DMS79 treated with DMSO at 0.1 percent for 48 hours (cell line): ENCODE results near the gene CCL17.
"Not testable (repeated sequence)": the region's sequence is repeated elsewhere in the genome, so short reads cannot be mapped to it uniquely, and the experiment has no call there.

Experiments
- DNase-seq: peaks from one replicate; lab custom pipeline; 2025; lab: John Stamatoyannopoulos, UW

CCL17 gene

GRCh38 chr16:57403965-57404817 is at the start of gene CCL17:
Gene CCL17, plus strand, starts transcription at chr16:57404767. Its CDS starts 9,166 bp downstream, at chr16:57413933.
- DNase-seq = no peak

GRCh38 chr16:57355898-57356414 is 48.6 kb upstream of the CCL17 start:
- no peak for DNase-seq

GRCh38 chr16:57356547-57356946 is 48.0 kb upstream of the CCL17 start:
- DNase-seq = no peak

GRCh38 chr16:57357330-57358085 is 47.1 kb upstream of the CCL17 start:
- DNase-seq = no peak

- DNase-seq = no peak
Measured at GRCh38 chr16:57358086-57358420, 46.5 kb upstream of the CCL17 start.

GRCh38 chr16:57358527-57359095 is 46.0 kb upstream of the CCL17 start, which contains the start of gene CCL22:
Gene CCL22, plus strand, starts transcription at chr16:57358783. Its CDS starts 34 bp downstream, at chr16:57358817.
- DNase-seq = no peak

- no peak for DNase-seq
Measured at GRCh38 chr16:57360321-57360935, 44.1 kb upstream of the CCL17 start.

- DNase-seq = peak; percentile 44
Measured at GRCh38 chr16:57361404-57361803, 43.2 kb upstream of the CCL17 start.

GRCh38 chr16:57364143-57364542 is 40.4 kb upstream of the CCL17 start:
- DNase-seq = no peak

GRCh38 chr16:57366544-57367040 is 38.0 kb upstream of the CCL17 start:
- no peak for DNase-seq

- peak; percentile 36 for DNase-seq
Measured at GRCh38 chr16:57367116-57367752, 37.3 kb upstream of the CCL17 start.

- no peak for DNase-seq
Measured at GRCh38 chr16:57371494-57372371, 32.8 kb upstream of the CCL17 start.

GRCh38 chr16:57372372-57373116 is 32.0 kb upstream of the CCL17 start, which contains the start of gene CX3CL1:
Gene CX3CL1, plus strand, starts transcription at chr16:57372490. Its CDS starts 79 bp downstream, at chr16:57372569.
- DNase-seq = peak; percentile 43

GRCh38 chr16:57373117-57373947 is 31.2 kb upstream of the CCL17 start:
- no peak for DNase-seq

GRCh38 chr16:57374067-57374534 is 30.5 kb upstream of the CCL17 start:
- DNase-seq = peak; percentile 8

GRCh38 chr16:57374925-57375465 is 29.6 kb upstream of the CCL17 start:
- DNase-seq = not testable (repeated sequence)

GRCh38 chr16:57376313-57376818 is 28.2 kb upstream of the CCL17 start:
- no peak for DNase-seq
